WTC11 (cell line): Measurements from ENCODE around the gene FAM193A. TPM values are rescaled to one million over a fixed set of nuclear protein-coding genes. Genes with fewer than 3 reads are reported as not detected.

ENCODE experiments used
- ATAC-seq: fragments of 200-7000 bp; cut with Tn5 transposase; 2 replicates; pipeline ENCODE4 v1.10.0; 2021; ENCODE audit warnings: mild to moderate bottlenecking, moderate library complexity
- CTCF ChIA-PET: fragments of 300-600 bp; sonication (Branson Sonifier 250); formaldehyde crosslinking; loops from one replicate; lab custom pipeline; 2021; ENCODE audit warnings: antibody characterized with exemption; lab: Charles Lee
- POLR2A ChIA-PET: fragments of 350-600 bp; sonication (Branson Sonifier 250); formaldehyde crosslinking; loops from one replicate; lab custom pipeline; 2021; ENCODE audit warnings: antibody characterized with exemption; lab: Charles Lee
- DNase-seq: peaks from one replicate; pipeline ENCODE4 v3.0.0; 2021; ENCODE audit warnings: low spot score
- H3K27ac Mint-ChIP-seq: 2 replicates; pipeline ENCODE4 v1.8.0; 2021; ENCODE audit warnings: mixed read lengths
- H3K27me3 Mint-ChIP-seq: 2 replicates; pipeline ENCODE4 v1.8.0; 2021; ENCODE audit warnings: low read depth, mild to moderate bottlenecking, moderate library complexity, mixed read lengths
- H3K36me3 Mint-ChIP-seq: 2 replicates; pipeline ENCODE4 v1.8.0; 2021; ENCODE audit warnings: mixed read lengths
- H3K4me1 Mint-ChIP-seq: 2 replicates; pipeline ENCODE4 v1.8.0; 2022; ENCODE audit warnings: mixed read lengths
- H3K4me3 Mint-ChIP-seq: 2 replicates; pipeline ENCODE4 v1.8.0; 2021; ENCODE audit warnings: mild to moderate bottlenecking, moderate library complexity, mixed read lengths
- H3K9me3 Mint-ChIP-seq: 2 replicates; pipeline ENCODE4 v1.8.0; 2021; ENCODE audit warnings: mixed read lengths
- CBFB ChIP-seq: sonication (generic); formaldehyde crosslinking; IDR thresholded peaks from 2 replicates; pipeline ENCODE4 v1.8.1; 2022; ENCODE audit warnings: mild to moderate bottlenecking, low read depth, missing genetic modification reagents
- ETV6 ChIP-seq: sonication (generic); formaldehyde crosslinking; IDR thresholded peaks from 2 replicates; pipeline ENCODE4 v1.8.1; 2022; ENCODE audit warnings: mild to moderate bottlenecking, missing genetic modification reagents
- RELA ChIP-seq: sonication (generic); formaldehyde crosslinking; IDR thresholded peaks from 2 replicates; pipeline ENCODE4 v1.8.1; 2022; ENCODE audit warnings: missing genetic modification reagents, mild to moderate bottlenecking, borderline replicate concordance
- ZNF232 ChIP-seq: sonication (generic); formaldehyde crosslinking; IDR thresholded peaks from 2 replicates; pipeline ENCODE4 v1.8.0; 2022; ENCODE audit warnings: mild to moderate bottlenecking, missing genetic modification reagents
- ZNF396 ChIP-seq: fragments of 250-450 bp; sonication (Bioruptor Pico); IDR thresholded peaks from 2 replicates; pipeline ENCODE4 v1.8.0; 2021; ENCODE audit warnings: mild to moderate bottlenecking, moderate library complexity, borderline replicate concordance
- total RNA-seq: library from RNA; stranded (reverse); gene quantifications from 3 replicates; pipeline ENCODE4 v1.2.3, GENCODE V29; 2021
- TF ChIP-seq, protein P1 (sequence below): sonication (generic); formaldehyde crosslinking; IDR thresholded peaks from 2 replicates; pipeline ENCODE4 v1.8.0; 2023; ENCODE audit warnings: mild to moderate bottlenecking, missing genetic modification reagents
- TF ChIP-seq, protein P2 (sequence below): fragments of 250-450 bp; sonication (Bioruptor Pico); IDR thresholded peaks from 2 replicates; pipeline ENCODE4 v1.8.0; 2021; ENCODE audit warnings: mild to moderate bottlenecking
- TF ChIP-seq, protein P3 (sequence below): sonication (generic); formaldehyde crosslinking; conservative IDR thresholded peaks from 2 replicates; pipeline ENCODE4 v1.8.1; 2023; ENCODE audit warnings: mild to moderate bottlenecking, low read depth, missing genetic modification reagents, moderate library complexity
- TF ChIP-seq, protein P4 (sequence below): sonication (generic); formaldehyde crosslinking; IDR thresholded peaks from 2 replicates; pipeline ENCODE4 v1.8.0; 2022; ENCODE audit warnings: missing genetic modification reagents
- TF ChIP-seq, protein P5 (sequence below): sonication (generic); formaldehyde crosslinking; IDR thresholded peaks from 2 replicates; pipeline ENCODE4 v1.8.0; 2023; ENCODE audit warnings: missing genetic modification reagents
- TF ChIP-seq, protein P6 (sequence below): sonication (generic); formaldehyde crosslinking; IDR thresholded peaks from 2 replicates; pipeline ENCODE4 v1.8.0; 2022; ENCODE audit warnings: mild to moderate bottlenecking, missing genetic modification reagents

The FAM193A gene
- total RNA-seq, 1 experiment from 2014 or later: 28.1 TPM

DNA sequence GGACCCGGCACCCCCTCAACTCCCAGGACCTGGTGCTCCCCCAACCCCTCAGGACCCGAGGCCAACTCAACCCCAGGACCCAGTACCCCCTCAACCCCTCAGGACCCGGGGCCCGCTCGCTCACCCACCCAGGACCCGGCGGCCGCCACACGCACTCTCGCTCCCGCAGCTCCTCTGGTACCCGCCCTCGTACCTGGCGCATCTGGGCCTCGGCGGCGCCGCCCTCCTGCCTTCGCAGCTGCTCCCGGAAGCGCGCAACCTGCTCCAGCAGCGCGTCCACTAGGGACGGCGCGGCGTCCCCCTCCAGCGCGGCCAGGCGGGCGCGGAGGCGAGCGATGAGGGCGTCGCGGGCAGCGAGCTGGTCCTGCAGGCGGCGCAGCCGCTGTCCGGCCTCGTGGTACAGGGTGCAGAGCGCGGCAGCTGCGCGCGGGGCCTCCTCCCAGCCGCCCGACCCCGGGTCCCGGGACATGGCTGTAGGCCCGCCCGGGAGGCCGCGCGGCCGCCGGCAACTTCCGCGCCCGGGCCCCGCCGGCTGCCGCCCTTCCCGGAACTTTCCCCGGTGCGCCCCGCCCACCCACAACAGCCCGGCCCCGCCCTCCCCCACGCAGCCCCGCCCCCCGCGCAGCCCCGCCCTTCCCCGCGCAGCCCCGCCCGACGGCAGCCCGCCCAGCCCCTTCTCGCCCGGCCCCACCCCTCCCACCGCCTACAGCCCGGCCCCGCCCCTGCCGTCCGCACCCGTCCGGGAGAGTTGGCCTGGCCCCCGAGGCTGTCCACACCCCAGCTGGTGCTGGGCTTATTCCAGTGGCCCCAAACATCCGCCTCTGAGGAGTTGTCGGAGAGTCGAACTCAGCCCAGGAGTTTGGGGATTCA, 219.6 kb downstream of the FAM193A start, which contains the start of gene TNIP2 (continued):
- TF ChIP-seq, protein P1, sequence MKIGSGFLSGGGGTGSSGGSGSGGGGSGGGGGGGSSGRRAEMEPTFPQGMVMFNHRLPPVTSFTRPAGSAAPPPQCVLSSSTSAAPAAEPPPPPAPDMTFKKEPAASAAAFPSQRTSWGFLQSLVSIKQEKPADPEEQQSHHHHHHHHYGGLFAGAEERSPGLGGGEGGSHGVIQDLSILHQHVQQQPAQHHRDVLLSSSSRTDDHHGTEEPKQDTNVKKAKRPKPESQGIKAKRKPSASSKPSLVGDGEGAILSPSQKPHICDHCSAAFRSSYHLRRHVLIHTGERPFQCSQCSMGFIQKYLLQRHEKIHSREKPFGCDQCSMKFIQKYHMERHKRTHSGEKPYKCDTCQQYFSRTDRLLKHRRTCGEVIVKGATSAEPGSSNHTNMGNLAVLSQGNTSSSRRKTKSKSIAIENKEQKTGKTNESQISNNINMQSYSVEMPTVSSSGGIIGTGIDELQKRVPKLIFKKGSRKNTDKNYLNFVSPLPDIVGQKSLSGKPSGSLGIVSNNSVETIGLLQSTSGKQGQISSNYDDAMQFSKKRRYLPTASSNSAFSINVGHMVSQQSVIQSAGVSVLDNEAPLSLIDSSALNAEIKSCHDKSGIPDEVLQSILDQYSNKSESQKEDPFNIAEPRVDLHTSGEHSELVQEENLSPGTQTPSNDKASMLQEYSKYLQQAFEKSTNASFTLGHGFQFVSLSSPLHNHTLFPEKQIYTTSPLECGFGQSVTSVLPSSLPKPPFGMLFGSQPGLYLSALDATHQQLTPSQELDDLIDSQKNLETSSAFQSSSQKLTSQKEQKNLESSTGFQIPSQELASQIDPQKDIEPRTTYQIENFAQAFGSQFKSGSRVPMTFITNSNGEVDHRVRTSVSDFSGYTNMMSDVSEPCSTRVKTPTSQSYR (CRISPR knock-in tag): no peak
- TF ChIP-seq, protein P2, sequence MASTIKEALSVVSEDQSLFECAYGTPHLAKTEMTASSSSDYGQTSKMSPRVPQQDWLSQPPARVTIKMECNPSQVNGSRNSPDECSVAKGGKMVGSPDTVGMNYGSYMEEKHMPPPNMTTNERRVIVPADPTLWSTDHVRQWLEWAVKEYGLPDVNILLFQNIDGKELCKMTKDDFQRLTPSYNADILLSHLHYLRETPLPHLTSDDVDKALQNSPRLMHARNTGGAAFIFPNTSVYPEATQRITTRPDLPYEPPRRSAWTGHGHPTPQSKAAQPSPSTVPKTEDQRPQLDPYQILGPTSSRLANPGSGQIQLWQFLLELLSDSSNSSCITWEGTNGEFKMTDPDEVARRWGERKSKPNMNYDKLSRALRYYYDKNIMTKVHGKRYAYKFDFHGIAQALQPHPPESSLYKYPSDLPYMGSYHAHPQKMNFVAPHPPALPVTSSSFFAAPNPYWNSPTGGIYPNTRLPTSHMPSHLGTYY (CRISPR knock-in tag): no peak
- no peak for TF ChIP-seq ZNF396 (CRISPR knock-in tag)
- TF ChIP-seq RELA (CRISPR knock-in tag): peak; percentile 71; the same call in 1 of the 2 replicates
- no peak for TF ChIP-seq CBFB (CRISPR knock-in tag)
- TF ChIP-seq, protein P3, sequence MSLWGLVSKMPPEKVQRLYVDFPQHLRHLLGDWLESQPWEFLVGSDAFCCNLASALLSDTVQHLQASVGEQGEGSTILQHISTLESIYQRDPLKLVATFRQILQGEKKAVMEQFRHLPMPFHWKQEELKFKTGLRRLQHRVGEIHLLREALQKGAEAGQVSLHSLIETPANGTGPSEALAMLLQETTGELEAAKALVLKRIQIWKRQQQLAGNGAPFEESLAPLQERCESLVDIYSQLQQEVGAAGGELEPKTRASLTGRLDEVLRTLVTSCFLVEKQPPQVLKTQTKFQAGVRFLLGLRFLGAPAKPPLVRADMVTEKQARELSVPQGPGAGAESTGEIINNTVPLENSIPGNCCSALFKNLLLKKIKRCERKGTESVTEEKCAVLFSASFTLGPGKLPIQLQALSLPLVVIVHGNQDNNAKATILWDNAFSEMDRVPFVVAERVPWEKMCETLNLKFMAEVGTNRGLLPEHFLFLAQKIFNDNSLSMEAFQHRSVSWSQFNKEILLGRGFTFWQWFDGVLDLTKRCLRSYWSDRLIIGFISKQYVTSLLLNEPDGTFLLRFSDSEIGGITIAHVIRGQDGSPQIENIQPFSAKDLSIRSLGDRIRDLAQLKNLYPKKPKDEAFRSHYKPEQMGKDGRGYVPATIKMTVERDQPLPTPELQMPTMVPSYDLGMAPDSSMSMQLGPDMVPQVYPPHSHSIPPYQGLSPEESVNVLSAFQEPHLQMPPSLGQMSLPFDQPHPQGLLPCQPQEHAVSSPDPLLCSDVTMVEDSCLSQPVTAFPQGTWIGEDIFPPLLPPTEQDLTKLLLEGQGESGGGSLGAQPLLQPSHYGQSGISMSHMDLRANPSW: no peak
- TF ChIP-seq ZNF232 (CRISPR knock-in tag): no peak
- TF ChIP-seq, protein P4, sequence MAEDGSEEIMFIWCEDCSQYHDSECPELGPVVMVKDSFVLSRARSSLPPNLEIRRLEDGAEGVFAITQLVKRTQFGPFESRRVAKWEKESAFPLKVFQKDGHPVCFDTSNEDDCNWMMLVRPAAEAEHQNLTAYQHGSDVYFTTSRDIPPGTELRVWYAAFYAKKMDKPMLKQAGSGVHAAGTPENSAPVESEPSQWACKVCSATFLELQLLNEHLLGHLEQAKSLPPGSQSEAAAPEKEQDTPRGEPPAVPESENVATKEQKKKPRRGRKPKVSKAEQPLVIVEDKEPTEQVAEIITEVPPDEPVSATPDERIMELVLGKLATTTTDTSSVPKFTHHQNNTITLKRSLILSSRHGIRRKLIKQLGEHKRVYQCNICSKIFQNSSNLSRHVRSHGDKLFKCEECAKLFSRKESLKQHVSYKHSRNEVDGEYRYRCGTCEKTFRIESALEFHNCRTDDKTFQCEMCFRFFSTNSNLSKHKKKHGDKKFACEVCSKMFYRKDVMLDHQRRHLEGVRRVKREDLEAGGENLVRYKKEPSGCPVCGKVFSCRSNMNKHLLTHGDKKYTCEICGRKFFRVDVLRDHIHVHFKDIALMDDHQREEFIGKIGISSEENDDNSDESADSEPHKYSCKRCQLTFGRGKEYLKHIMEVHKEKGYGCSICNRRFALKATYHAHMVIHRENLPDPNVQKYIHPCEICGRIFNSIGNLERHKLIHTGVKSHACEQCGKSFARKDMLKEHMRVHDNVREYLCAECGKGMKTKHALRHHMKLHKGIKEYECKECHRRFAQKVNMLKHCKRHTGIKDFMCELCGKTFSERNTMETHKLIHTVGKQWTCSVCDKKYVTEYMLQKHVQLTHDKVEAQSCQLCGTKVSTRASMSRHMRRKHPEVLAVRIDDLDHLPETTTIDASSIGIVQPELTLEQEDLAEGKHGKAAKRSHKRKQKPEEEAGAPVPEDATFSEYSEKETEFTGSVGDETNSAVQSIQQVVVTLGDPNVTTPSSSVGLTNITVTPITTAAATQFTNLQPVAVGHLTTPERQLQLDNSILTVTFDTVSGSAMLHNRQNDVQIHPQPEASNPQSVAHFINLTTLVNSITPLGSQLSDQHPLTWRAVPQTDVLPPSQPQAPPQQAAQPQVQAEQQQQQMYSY (CRISPR knock-in tag): no peak

DNA sequence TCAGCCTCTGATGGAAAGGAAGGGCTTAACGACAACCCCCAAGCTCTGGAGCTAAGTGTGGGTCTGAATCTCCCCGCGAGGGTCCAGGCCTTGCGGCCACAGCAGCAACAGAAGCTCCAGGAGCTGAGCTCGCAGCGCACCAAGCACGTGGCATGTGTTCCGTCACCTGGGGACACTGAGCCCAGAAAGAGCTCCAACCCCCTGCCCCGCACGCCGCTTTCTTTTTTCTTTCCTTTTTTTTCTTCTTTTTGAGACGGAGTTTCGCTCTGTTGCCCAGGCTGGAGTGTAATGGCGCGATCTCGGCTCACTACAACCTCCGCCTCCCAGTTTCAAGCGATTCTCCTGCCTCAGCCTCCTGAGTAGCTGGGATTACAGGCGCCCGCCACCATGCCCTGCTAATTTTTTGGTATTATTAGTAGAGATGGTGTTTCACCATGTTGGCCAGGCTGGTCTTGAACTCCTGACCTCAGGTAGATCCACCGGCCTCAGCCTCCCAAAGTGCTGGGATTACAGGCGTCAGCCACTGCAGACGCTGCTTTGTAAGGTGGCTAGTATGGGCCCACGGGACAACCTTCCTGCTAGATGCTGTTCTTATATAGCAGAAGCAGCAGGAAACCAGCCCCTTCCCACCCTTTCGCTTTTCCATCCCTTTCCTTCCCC, 220.4 kb downstream of the FAM193A start:
- H3K36me3 Mint-ChIP-seq: 0 out of 2 replicates have a peak, but pooled peaks cover 2% of the 10 kb centered on the region
- H3K4me3 Mint-ChIP-seq: peak overlapping the region; percentile 51
- DNase-seq (no peak), ATAC-seq (peak; percentile 9)
- no peaks in the 10 kb centered on the region for H3K27me3 Mint-ChIP-seq
- CTCF ChIA-PET: interaction anchor here (1.2 to 1.5 kb wide), 5 partner anchors 11 to 288 kb away, joined by 5 to 10 read pairs (median 6); partner anchors contain the start of genes GRK4, NOP14 and RNF4
- POLR2A ChIA-PET: interaction anchor here (0.7 kb wide), 1 partner anchor 35 kb away, joined by 3 read pairs; no protein-coding TSS in a partner anchor
- H3K27ac Mint-ChIP-seq: no peak overlapping the region; the same call in 1 of the 2 replicates
- peaks cover 23% of the 10 kb centered on the region for H3K4me1 Mint-ChIP-seq
- no peaks in the 10 kb centered on the region for H3K9me3 Mint-ChIP-seq
- TF ChIP-seq ETV6: no peak
- TF ChIP-seq, protein P5, sequence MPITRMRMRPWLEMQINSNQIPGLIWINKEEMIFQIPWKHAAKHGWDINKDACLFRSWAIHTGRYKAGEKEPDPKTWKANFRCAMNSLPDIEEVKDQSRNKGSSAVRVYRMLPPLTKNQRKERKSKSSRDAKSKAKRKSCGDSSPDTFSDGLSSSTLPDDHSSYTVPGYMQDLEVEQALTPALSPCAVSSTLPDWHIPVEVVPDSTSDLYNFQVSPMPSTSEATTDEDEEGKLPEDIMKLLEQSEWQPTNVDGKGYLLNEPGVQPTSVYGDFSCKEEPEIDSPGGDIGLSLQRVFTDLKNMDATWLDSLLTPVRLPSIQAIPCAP (CRISPR knock-in tag): no peak
- TF ChIP-seq, protein P6, sequence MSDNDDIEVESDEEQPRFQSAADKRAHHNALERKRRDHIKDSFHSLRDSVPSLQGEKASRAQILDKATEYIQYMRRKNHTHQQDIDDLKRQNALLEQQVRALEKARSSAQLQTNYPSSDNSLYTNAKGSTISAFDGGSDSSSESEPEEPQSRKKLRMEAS (CRISPR knock-in tag): 0 out of 2 replicates have a peak, but pooled peaks have one; percentile 52
